H1 (cell line): Measurements from ENCODE around the gene LRFN3. TPM values are rescaled to one million over a fixed set of nuclear protein-coding genes. Genes with fewer than 3 reads are reported as not detected.

Experiments
- SIN3A ChIP-seq, 2 experiments: IDR thresholded peaks in 1 of 2; conservative IDR thresholded peaks in 1 of 2; 2 replicates each; pipeline ENCODE4 v1.6.1; 2011 to 2012; ENCODE audit warnings: low read length in 2 of 2, improper control_type of control experiment in 1 of 2, low read depth in 1 of 2, mild to moderate bottlenecking in 1 of 2
- polyA plus RNA-seq, 7 experiments: library from polyadenylated mRNA; depleted of rRNA in 3 of 7; stranded (reverse) in 5 of 7; unstranded in 2 of 7; fragments of >200 nt in 5 of 7; fragments of 200-250 nt in 2 of 7; gene quantifications; 1 replicate in 5 of 7; 2 replicates in 1 of 7; 4 replicates in 1 of 7; pipeline versions ENCODE4 v1.2.1 to v1.2.3, GENCODE V29; 2011 to 2013; ENCODE audit warnings: missing spikeins in 2 of 7, mixed read lengths in 2 of 7
- total RNA-seq: library from RNA; stranded (reverse); fragmentation: NEBNext Ultra II Directional; extraction: Animal tissue kit (Norgen Biotek cat#: 25700); gene quantifications from 2 replicates; pipeline ENCODE4 v1.2.1, GENCODE V29; 2021

The LRFN3 gene
- total and polyA plus RNA-seq, 2 of the 8 experiments (the other 6 are each of a cell fraction or from before 2014, with no cell fraction given): 4.6 to 16.8 TPM

DNA sequence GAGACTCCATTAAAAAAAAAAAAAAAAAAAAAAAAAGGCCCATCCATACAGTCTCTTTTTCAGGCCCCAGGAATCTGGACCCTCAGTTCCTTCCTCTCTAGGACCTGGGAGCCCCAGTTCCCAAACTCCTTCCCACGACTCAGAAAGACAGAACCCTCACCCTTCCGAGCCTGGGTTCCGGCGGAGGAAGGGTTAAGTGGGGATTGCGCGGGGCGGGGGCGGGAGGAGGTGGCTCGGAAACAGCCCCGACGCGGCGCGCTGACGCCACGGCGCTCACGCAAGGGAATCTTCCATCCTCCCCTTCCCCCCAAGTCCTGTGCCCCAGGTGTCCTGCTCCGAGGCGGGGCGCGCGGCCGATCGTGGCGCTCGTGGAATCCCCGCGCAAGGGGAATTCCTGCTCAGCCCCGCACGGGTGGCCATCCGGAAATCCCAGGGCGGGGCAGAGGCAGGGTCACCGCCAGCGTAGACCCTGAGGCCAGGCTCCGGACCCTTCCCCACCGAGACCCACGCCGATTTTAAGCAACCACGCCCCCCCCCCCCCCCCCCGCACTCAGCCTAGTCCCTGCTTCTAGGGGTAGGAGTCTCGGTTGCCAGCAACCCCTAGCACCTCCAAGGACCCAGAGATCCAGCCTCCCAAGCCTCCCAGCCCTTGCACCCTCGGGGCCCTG lies 36.5 kb upstream of the LRFN3 start (continued):
- TF ChIP-seq SIN3A (conservative IDR thresholded peaks at IDR 0.05 in 1 of 2, IDR thresholded peaks at IDR 0.05 in 1 of 2; ENCODE audit: low read depth in 1 of 2, low read length in 2 of 2): peak; percentile 25 to 81; a peak in 1 of 4 replicates
